GM19240 (cell line): Measurements from ENCODE around the gene LRRC4C.
"Not testable (repeated sequence)": the region's sequence is repeated elsewhere in the genome, so short reads cannot be mapped to it uniquely, and the experiment has no call there.

ENCODE experiments used
- DNase-seq: peaks from one replicate; pipeline ENCODE4 v3.0.0; 2011; ENCODE audit warnings: low spot score; ENCODE audit not compliant: insufficient read length

Gene LRRC4C

DNA sequence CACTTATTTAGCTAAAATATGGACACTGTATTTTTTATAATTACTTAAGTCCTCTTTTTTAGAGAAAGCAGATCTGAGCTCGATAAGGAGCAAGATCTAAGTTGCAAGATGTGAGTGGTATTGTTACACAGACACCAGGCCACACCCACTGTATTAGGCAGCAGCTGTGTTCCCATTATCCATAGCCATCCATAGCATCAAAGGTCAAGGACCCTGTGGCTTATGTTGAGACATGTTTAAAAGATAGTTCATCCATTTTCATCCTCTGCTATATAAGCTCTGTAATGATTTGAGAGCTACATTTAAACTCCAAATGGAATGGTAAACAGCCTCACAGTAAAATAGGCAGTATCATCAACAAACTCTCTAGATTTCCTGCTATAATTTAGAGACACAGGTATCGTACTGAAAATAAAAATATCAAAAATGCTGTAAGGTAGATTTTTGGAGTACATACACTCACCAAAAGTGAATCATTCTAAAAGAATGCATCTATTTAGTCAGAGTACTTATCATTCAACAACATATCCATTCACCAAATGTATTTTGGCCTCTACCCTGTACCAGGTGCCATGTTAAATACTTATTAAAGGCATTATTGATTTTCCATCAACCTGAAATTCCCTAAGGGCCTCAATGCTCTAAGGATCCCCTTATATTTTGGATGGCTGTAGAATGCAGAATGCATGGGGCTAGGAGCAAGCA lies 574.0 kb downstream of the LRRC4C start:
- no peak for DNase-seq

DNA sequence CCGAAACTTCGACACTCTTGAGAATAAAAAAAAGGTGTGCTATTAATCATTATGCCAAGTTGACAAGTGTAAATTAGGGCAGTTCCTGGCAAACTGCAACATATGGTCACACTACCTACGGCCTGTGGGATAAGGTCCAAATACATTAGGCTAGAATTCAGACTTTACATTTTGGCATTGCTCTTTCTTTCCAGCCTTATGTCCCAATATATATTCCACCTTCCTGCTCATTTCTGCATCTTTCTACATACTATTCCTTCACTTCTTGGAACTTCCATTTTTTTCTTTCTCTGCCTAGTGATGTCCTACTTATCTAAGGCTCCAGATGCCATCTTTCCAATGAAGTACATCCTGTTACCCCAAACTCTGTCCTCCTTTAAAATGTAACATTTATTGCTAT lies 577.2 kb downstream of the LRRC4C start:
- DNase-seq = no peak

DNA sequence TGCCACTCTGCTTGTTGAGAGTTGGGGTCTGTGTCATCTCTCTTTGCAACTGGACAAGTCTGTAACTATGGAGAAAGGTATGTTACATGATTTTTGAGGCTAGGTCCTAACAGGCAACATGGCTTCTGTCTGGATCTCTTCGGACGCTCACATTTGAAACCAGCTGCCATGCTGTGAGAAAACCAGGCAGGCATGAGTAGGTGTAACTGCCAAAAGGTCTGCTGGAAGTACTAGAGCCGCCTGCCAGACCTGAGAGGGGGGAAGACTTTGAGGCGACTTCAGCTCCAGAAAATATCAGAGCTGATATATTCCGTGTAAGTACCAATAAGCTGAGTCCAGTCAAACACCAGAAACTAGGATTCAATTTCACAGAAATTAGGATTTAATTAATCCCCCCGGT lies 579.5 kb downstream of the LRRC4C start:
- no peak for DNase-seq

DNA sequence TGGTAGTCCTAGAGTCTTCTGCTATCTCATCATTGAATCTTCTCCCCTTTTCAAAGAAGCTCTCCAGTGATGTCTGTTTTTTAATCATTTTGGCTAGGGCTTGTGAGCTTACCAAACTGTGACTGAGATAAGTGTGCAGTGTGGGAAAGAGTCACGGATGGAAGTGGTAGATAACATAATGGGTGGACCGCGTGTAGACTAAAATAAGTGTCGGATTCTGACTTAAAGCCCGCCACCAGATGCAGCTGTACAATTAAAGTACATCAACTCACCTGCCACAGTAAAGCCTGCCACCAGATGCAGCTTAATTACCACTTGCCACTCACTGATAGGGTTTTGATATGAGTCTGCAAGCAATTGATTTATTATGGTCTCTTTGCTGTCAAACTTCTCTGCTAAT lies 581.5 kb downstream of the LRRC4C start:
- no peak for DNase-seq

DNA sequence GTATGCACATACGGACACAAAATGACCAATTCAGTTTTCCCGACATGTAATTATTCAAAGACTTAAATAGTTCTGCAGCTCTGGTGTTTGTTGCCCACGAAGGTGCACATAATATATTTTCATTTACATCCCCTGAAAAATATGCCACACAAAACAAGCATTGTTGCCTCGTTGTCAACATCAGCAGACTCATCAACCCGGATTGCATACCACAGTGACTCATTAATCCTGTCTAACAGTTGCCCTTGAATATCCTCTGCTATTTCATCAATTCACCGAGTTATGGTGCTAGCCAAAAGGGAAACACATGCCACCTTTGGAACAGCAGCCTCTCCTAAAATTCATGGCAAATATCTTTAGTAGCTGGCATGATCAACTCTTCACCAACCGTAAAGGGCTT lies 582.2 kb downstream of the LRRC4C start:
- DNase-seq = no peak

DNA sequence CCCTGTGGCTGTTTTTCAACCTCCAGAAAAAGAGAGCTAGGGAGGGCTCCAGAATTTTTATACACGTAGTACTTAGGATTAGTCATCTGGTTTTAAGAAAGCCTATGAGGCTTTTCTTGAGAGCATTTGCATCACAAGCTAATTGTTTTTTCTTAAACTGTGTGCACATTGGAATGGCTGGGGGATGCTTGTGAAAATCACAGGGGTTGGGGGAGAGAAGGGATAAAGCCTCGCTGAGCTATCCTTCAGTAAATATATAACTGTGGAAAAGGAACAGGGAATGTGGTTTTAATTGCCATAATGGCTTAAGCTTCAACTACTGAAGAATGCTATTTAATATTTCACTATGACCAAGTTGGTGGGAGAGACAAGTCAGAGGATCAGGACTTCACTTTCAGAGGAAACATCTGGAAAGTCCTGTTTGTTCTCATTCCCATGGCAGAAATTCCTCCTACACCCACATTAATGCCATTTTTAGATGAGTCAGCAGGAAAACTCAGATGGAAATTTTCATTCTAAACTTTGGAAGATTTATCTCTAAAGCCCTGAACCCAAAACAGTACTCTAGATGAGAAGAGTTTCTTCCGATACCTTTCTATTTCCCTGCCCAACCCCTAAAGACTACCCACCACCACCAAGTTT lies 591.3 kb downstream of the LRRC4C start:
- no peak for DNase-seq

DNA sequence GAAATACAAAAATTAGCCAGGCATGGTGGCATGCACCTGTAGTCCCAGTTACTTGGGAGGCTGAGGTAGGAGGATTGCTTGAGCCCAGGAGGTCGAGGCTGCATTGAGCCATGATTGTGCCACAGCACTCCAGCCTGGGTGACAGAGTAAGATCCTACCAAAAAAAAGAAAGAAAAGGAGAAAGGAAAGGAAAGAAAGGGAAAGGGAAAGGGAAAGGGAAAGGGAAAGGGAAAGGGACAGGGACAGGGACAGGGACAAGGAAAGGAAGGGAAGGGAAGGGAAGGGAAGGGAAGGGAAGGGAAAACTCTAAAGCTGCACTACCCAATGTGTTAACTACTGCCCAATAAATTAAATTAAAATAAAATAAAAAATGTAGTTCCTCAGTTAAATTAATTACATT lies 601.7 kb downstream of the LRRC4C start:
- DNase-seq = not testable (repeated sequence)

DNA sequence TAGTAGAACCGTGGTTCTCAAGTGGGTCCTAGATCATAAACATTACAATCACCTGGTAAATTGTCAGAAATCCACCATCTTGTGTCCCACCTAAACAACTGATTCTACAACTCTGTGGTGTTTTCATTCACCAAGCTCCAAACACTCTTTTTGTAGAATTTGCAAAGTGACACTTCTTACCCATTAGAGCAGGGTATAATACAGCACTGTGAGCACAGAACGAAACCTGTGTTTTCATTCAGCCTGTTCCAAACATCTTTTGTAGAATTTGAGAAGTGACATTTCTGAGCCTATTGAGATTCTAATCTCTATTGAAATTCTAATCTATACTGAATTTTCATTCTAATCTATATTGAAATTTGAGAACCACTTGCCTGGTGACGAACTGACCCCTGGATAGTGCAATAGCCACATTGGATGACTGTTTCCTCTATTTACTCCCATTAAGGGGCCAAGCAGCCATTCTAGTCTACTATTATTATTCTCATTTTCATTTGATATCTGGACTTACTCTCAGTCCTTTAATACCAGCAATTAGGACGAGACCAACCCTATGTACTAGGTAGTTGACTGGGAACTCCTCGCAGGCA lies 616.6 kb downstream of the LRRC4C start:
- DNase-seq = no peak

DNA sequence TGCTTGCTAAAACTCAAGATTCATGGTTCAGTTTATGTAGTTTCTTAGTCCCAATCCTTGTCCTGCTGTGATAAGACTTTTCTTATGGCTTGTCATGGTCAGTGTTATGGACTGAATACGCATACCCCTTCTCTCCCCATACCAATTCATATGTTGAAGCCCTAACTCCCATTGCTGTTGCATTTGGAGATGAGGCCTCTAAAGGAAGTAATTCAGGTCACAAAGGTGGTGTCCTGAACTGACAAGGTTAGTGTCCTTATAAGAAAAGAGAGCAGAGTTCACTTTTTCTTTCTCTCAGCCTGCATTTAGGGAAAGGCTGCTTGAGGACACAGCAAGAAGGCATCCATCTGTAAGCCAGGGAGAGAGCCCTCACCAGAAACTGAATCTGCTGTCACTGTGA lies 618.2 kb downstream of the LRRC4C start:
- no peak for DNase-seq

DNA sequence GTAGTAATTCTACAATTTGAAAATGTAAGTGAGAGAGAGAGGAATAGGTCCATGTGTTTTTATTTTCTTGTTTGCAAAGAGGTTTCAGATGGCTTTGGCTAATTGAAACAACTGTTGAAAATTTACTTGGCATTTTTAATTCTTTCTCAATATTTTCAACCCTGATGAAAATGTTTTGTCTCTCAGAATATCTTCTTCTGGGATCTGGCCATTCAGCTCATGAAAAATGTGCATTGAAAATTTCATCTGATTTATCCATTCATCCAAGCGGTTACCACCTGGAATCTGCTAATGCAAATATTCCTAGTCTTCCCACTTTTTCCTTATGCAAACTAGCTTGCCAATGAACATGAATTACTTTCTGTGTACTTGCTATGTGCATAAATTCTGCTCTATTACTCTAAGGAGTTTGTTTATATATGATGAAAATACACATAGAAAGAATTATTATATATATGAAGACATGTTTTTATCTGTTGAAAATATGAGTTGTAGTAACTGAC lies 621.2 kb downstream of the LRRC4C start:
- no peak for DNase-seq

DNA sequence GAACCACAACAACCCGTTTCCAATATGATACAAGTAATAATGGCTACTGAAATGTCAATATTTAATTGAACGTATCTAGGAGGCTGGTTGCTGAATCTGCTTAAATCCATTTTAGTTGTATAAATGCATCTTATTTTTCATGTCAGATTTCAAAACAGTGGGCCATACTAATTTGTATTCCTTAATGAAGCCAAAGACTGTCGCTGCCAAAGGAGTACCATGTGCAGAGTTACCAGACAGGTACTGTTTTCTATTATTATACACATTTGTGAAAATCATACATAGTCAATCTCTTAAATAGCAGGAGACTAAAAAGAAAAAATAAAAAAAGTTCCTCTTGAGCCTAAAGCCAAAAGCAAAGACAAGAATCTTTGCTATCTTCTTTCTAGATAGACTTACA lies 632.3 kb downstream of the LRRC4C start:
- no peak for DNase-seq

DNA sequence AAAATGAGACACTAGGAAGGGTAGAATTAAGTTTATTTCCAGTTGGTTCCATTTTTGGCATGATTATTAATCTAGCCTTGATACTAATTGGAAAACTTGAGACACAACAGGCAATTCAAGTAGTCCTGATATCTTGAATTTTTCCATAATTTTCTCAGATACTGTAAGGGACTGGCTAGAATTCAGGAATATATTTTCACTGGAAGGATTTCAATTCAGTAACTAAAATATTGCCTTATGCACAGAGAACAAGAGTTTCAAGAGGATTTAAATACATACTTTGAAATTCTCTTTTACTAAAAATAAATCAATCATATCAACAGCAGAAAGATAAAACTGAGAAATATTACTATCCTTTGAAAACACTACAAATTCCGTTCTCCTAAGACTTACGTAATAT lies 632.9 kb downstream of the LRRC4C start:
- DNase-seq = no peak

DNA sequence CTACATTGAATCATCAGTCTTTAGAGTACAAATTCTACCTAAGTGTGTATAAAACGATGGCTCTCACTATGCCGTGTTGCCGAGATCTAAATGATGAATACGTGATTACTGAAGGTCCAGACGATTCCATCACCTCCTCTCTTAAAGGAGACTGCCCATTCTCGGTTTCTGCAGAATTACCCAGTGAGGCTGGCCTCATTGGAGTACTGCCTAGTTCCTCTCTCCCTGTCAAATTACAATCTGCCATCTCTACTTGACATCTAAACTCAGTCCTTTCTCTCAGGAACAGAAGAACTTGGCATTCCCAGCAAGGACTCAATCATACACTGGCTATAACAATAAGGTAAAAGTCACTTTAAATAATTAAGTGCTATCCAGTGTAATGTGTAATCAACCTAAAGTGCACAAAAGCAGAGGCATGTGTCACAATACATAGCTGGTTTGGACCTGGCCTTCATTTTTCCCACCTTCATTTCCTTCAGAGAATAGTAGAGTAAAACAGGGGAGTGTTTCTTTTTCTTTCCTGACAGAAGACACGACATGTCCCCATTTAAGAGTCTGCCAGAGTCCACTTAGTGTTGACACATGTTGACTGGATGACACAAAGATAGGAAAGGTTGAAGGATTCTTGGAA lies 634.1 kb downstream of the LRRC4C start:
- DNase-seq = no peak

DNA sequence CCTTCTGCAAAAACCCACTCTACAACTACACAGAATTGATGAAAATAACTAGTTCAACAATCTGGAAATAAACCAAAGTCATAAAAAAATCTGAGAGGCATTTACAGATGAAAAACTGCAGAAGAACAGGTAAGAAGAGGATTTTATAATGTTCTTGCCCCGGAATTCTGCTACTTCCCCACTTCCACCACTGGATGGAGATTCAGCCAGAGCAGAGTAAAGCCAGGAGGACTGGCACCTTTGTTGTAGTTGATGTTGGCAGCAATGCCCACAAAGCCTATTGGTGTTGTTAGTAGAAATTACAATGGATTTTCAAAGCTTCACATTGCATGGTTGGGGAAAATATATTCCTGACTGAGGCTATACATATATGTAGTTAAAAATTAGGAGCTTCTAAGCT lies 640.2 kb downstream of the LRRC4C start:
- no peak for DNase-seq

DNA sequence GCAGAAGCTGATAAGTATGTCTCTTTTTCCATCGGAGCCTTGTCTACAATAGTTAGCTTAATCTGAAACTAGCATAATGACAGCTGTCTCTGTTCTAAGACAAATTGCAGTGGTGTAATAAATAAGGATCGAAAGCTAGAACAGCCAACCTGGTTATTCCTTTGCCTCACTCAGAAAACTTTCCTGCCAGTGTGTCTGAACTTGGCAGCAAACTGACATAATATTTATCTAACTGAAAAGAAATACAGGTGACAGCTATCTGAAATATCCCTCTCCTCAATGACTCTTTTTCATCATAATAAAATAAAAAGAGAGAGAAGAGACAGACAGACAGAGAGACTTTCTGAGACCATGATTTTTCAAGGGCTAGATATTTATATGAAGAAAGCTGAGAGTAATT lies 642.5 kb downstream of the LRRC4C start:
- DNase-seq = no peak

DNA sequence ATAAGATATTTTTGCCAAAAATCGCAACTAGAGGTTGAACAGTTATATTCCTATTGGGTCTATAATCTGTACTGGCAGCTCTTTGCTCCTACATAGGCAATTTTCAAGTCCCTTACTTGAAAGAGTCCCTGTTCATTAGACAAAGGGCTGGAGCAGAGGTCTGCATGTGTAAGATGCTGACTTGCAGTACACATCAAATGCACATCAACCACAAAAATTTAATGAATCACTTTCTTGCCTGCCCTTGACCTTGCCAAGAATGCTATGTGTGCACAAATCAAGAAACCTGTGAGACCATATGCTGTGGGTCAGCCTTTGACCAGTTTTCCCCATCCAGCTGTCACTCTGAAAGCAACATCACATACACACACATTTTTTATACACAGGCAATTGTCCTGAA lies 661.5 kb downstream of the LRRC4C start:
- DNase-seq = no peak

DNA sequence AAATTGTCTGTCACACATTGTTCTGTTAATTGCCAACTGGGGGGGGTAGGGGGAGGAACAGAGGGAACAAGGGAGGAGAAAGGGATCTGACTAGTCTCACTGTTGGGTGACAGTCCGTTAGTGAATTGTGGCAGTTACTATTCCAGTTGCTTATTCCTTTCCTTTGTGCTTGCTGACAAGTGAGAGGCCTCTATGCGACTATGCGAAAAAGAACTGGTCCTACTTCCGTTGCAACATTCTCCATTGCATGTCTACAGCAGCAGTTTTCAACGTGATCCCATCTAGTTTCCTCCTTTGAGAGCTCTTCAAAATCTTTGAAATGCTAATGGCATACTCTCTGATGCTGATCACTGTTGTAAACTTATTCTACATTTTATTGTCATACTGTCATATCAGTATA lies 672.2 kb downstream of the LRRC4C start:
- DNase-seq = no peak

DNA sequence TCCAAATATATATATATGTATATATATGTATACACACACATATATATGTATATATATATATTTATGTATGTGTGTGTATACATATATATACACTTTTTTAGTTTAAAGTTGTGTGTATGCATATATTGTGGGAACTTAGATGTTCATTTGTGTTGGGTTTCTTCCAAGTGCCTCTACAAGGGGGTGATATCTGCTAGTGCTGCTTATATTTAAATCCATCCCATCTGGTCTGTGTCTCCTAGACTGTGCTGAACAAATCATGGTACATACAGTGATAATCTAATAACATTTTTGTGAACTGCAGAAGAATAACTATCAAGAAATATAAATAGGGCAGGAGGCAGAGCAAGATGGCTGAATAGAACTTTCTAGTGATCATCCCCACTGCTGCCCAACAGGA lies 696.4 kb downstream of the LRRC4C start:
- DNase-seq = no peak

DNA sequence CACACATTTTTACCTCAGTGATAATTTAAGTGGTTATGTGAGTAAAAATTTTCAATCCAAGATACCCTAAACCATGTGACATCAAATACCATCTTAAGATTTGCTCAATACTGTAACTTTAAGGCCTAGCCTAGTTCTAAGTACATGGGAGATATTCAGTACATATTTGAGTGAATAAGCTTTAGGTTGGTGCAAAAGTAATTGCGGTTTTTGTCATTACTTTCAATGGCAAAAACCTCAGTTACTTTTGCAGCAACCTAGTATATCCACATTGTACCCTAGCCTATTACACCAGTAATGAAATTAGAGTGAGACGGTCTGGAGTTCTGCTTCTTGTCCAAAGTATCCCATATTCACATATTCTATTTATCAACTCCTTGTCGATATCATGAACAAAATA lies 700.1 kb downstream of the LRRC4C start:
- no peak for DNase-seq

DNA sequence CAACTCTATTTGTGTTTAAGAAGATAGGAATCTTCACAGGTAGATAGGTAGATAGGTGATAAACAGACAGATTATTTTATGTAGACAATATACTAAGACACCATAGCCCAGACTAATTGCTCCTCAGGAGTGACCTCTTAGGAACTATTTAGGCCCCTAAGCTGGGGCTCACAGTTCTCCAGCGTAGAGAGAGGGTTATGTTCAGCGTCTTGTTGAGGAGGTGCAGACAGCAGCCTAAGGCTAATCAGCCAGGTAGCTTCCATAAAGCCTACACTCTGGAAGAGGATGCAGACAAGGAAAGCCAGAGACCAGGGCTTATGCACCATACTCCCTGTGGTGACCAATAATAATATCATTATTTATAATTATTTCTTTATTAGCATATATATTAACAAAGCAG lies 705.2 kb downstream of the LRRC4C start:
- DNase-seq = no peak

DNA sequence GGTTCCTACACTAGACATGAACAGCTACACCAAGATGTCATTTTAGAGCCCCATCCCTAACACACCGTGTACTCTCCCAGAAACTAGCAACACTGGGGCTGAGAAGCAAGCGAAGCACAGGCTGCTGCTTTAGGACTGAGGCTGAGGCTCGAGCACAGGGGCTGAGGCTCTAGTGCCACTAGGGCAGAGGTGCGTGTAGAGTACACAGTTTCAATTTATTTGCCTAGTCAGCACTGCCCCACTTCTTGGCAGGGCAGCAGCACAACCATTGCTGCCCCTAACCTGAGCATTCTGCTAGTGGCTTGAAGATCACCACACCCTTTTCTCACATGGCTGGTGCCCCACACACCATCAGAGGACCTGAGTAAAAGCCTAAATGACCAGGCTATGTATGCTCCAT lies 713.2 kb downstream of the LRRC4C start:
- DNase-seq = no peak

DNA sequence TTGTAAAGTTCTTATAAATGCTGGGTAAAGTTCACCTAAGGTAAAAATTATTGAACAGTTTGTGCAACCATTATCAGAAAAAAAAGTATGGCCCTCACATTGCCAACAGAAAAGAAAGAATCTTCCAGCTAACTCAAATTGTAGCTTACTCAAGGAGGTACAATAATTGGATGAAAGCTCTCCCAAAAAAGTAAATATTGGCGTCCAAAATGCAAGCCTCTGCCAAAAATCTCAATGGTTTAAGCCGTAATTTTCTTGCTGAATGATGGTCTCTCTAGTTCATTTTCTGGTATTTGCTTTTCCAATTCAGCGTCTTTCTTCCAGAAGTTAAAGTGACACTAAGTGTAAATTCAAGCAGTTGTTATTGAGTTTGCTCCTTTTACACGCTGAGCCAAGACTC lies 727.3 kb downstream of the LRRC4C start:
- DNase-seq = no peak
